GM12878 (cell line): ENCODE data around the gene PLEKHO1. TPM values are rescaled to one million over a fixed set of nuclear protein-coding genes. Genes with fewer than 3 reads are reported as not detected.
A peak's percentile ranks its signal among the peaks of the same experiment; 100 is the strongest.

Experiments used
- BCLAF1 ChIP-seq: fragments of 450-650 bp; IDR thresholded peaks from 2 replicates; pipeline ENCODE4 v1.6.1; 2017; ENCODE audit warnings: antibody characterized with exemption, mild to moderate bottlenecking, moderate library complexity
- CHD4 ChIP-seq: fragments of 200-600 bp; sonication (generic); IDR thresholded peaks from 2 replicates; pipeline ENCODE4 v1.6.1; 2016; ENCODE audit warnings: mild to moderate bottlenecking
- CREB1 ChIP-seq: IDR thresholded peaks from 2 replicates; pipeline ENCODE4 v1.6.1; 2012; ENCODE audit warnings: low read depth, mild to moderate bottlenecking, inconsistent platforms
- DPF2 ChIP-seq: fragments of 450-650 bp; IDR thresholded peaks from 2 replicates; pipeline ENCODE4 v1.6.1; 2017; ENCODE audit warnings: mild to moderate bottlenecking
- E4F1 ChIP-seq: fragments of 450-650 bp; IDR thresholded peaks from 2 replicates; pipeline ENCODE4 v1.6.1; 2018; ENCODE audit warnings: borderline replicate concordance, mild to moderate bottlenecking; ENCODE audit not compliant: partially characterized antibody
- ETV6 ChIP-seq, 2 experiments: fragments of 450-650 bp in 1 of 2; IDR thresholded peaks in 1 of 2; conservative IDR thresholded peaks in 1 of 2; 2 replicates each; pipeline ENCODE4 v1.6.1; 2014; ENCODE audit warnings: antibody characterized with exemption in 1 of 2, borderline replicate concordance in 1 of 2, low read depth in 1 of 2, mild to moderate bottlenecking in 1 of 2, moderate library complexity in 1 of 2
- HDAC2 ChIP-seq: fragments of 200-600 bp; sonication (generic); IDR thresholded peaks from 2 replicates; pipeline ENCODE4 v1.6.1; 2017
- IKZF1 ChIP-seq: fragments of 450-650 bp; conservative IDR thresholded peaks from 2 replicates; pipeline ENCODE4 v1.6.1; 2017; ENCODE audit warnings: antibody characterized with exemption, mild to moderate bottlenecking
- IRF4 ChIP-seq: IDR thresholded peaks from 2 replicates; pipeline ENCODE4 v1.6.1; 2011; ENCODE audit warnings: low read depth, low read length
- KAT2A ChIP-seq: conservative IDR thresholded peaks from 2 replicates; pipeline ENCODE4 v1.6.1; 2011; ENCODE audit warnings: low read depth, low read length; ENCODE audit not compliant: control insufficient read depth
- MEF2B ChIP-seq: fragments of 450-650 bp; IDR thresholded peaks from 2 replicates; pipeline ENCODE4 v1.6.1; 2018; ENCODE audit warnings: mild to moderate bottlenecking, moderate library complexity; ENCODE audit not compliant: partially characterized antibody, poor library complexity, severe bottlenecking
- MYB ChIP-seq: fragments of 150-350 bp; IDR thresholded peaks from 2 replicates; pipeline ENCODE4 v1.6.1; 2014; ENCODE audit warnings: mild to moderate bottlenecking, low read depth, low read length, borderline replicate concordance
- MYC ChIP-seq: IDR thresholded peaks from 2 replicates; pipeline ENCODE4 v1.6.1; 2011; ENCODE audit warnings: mild to moderate bottlenecking, low read length, moderate library complexity, inconsistent platforms; ENCODE audit not compliant: insufficient read depth, insufficient replicate concordance, insufficient read length, severe bottlenecking
- NFYB ChIP-seq: IDR thresholded peaks from 2 replicates; pipeline ENCODE4 v1.6.1; 2011; ENCODE audit warnings: low read depth, mild to moderate bottlenecking, low read length, improper control_type of control experiment, moderate library complexity; ENCODE audit not compliant: insufficient read depth
- RAD51 ChIP-seq: fragments of 450-650 bp; IDR thresholded peaks from 2 replicates; pipeline ENCODE4 v1.6.1; 2016; ENCODE audit warnings: moderate library complexity, mild to moderate bottlenecking, inconsistent platforms
- RB1 ChIP-seq: fragments of 450-650 bp; formaldehyde crosslinking; IDR thresholded peaks from 2 replicates; pipeline ENCODE4 v1.6.1; 2017; ENCODE audit warnings: mild to moderate bottlenecking, borderline replicate concordance
- RELA ChIP-seq: fragments of 450-650 bp; IDR thresholded peaks from 2 replicates; pipeline ENCODE4 v1.8.0; 2014; ENCODE audit warnings: borderline replicate concordance; ENCODE audit not compliant: partially characterized antibody
- RUNX3 ChIP-seq: IDR thresholded peaks from 2 replicates; pipeline ENCODE4 v1.6.1; 2012; ENCODE audit warnings: low read length, inconsistent platforms
- SPI1 ChIP-seq: IDR thresholded peaks from 2 replicates; pipeline ENCODE4 v1.6.1; 2011; ENCODE audit warnings: low read depth, mild to moderate bottlenecking, low read length, moderate library complexity, borderline replicate concordance; ENCODE audit not compliant: insufficient read depth
- SUZ12 ChIP-seq: fragments of 200-600 bp; sonication (generic); IDR thresholded peaks from one replicate; pipeline ENCODE4 v1.6.1; 2018; ENCODE audit warnings: antibody characterized with exemption, mild to moderate bottlenecking; ENCODE audit not compliant: unreplicated experiment
- ZBED1 ChIP-seq: IDR thresholded peaks from 2 replicates; pipeline ENCODE4 v1.6.1; 2016; ENCODE audit warnings: borderline replicate concordance
- ZBTB33 ChIP-seq: fragments of 450-650 bp; IDR thresholded peaks from 2 replicates; pipeline ENCODE4 v1.6.1; 2017; ENCODE audit warnings: mild to moderate bottlenecking
- ZNF24 ChIP-seq: fragments of 450-650 bp; IDR thresholded peaks from 2 replicates; pipeline ENCODE4 v1.6.1; 2017; ENCODE audit warnings: antibody characterized with exemption, mild to moderate bottlenecking
- ZSCAN29 ChIP-seq: fragments of 450-650 bp; IDR thresholded peaks from 2 replicates; pipeline ENCODE4 v1.6.1; 2017; ENCODE audit warnings: mild to moderate bottlenecking, moderate library complexity
- polyA plus RNA-seq, 11 experiments: library from polyadenylated mRNA; depleted of rRNA in 4 of 11; unstranded in 6 of 11; stranded (reverse) in 5 of 11; fragments of >200 nt; fragmentation: Nextera tagmentation in 4 of 11; fragmentation: Illumina TruSeq in 1 of 11; extraction: Ambion mirVana in 4 of 11; extraction: Trizol in 1 of 11; gene quantifications; 1 replicate in 1 of 11; 2 replicates in 10 of 11; pipeline versions ENCODE4 v1.2.1 to v1.2.3, GENCODE V29; 2011 to 2016; ENCODE audit warnings: inconsistent platforms in 2 of 11, missing spikeins in 2 of 11, low read depth in 1 of 11
- total RNA-seq, 4 experiments: library from RNA; depleted of rRNA in 3 of 4; stranded (reverse); fragments of >200 nt in 3 of 4; fragmentation: Illumina TruSeq in 1 of 4; extraction: Trizol in 1 of 4; gene quantifications; 2 replicates each; pipeline versions ENCODE4 v1.2.1 to v1.2.3, GENCODE V29; 2013 to 2021

Gene PLEKHO1
- total and polyA plus RNA-seq, 10 of the 15 experiments (the other 5 are each of a cell fraction or from before 2014, with no cell fraction given) = 5.3 to 184 (median 88.8) TPM

GRCh38 chr1:150151291-150152181 lies 1.8 kb downstream of the PLEKHO1 start (continued):
- no peak; a peak in 1 of 4 replicates for TF ChIP-seq ETV6 (conservative IDR thresholded peaks at IDR 0.05 in 1 of 2, IDR thresholded peaks at IDR 0.05 in 1 of 2; ENCODE audit: borderline replicate concordance in 1 of 2, low read depth in 1 of 2)
- peak; percentile 77 for TF ChIP-seq RUNX3
- TF ChIP-seq BCLAF1 = no peak
- no peak for TF ChIP-seq IKZF1
- peak; percentile 27; the same call in 1 of the 2 replicates for TF ChIP-seq DPF2
- TF ChIP-seq HDAC2 = no peak
- no peak for TF ChIP-seq E4F1
- TF ChIP-seq RELA = no peak
- TF ChIP-seq NFYB = no peak
- TF ChIP-seq MYC = no peak
- no peak for TF ChIP-seq IRF4
- no peak for TF ChIP-seq ZBTB33
- no peak for TF ChIP-seq MEF2B
- TF ChIP-seq ZBED1 = peak; percentile 49; the same call in 1 of the 2 replicates
- TF ChIP-seq ZNF24 = no peak
- TF ChIP-seq RAD51 = no peak
- TF ChIP-seq ZSCAN29 = no peak
- TF ChIP-seq SUZ12 = no peak
- TF ChIP-seq RB1 = no peak
- TF ChIP-seq MYB = peak; percentile 94
- no peak for TF ChIP-seq CHD4
- no peak for TF ChIP-seq KAT2A
- TF ChIP-seq CREB1 = peak; percentile 19; the same call in 1 of the 2 replicates
- no peak for TF ChIP-seq SPI1
